PC-3 (cell line): ENCODE measurements around the gene KRT83. TPM values are rescaled to one million over a fixed set of nuclear protein-coding genes. Genes with fewer than 3 reads are reported as not detected.

Experiments used
- ATAC-seq: fragments of 200-7000 bp; cut with Tn5 transposase; 2 replicates; pipeline ENCODE4 v1.9.1; 2020; ENCODE audit warnings: mild to moderate bottlenecking, moderate library complexity
- BruUV-seq: library from RNA; stranded (reverse); fragments of 400-500 nt; replicated peaks from 2 replicates; lab custom pipeline; 2021; lab: Mats Ljungman, UMichigan
- CTCF ChIA-PET: fragments of 300-600 bp; sonication (Branson Sonifier 250); formaldehyde crosslinking; loops from one replicate; lab custom pipeline; 2022; ENCODE audit warnings: antibody characterized with exemption; lab: Charles Lee
- POLR2A ChIA-PET: fragments of 300-600 bp; sonication (Branson Sonifier 250); formaldehyde crosslinking; loops from one replicate; lab custom pipeline; 2022; ENCODE audit warnings: antibody characterized with exemption; ENCODE audit not compliant: unreplicated experiment; lab: Charles Lee
- DNase-seq: peaks from one replicate; pipeline ENCODE4 v3.0.0-alpha.2; 2015
- H2AFZ ChIP-seq: fragments of 300-600 bp; sonication (generic); 2 replicates; pipeline ENCODE4 v1.6.0; 2016; ENCODE audit warnings: antibody characterized with exemption, low read length
- H3F3A ChIP-seq: fragments of 300-600 bp; sonication (generic); one replicate; pipeline ENCODE4 v1.6.0; 2017; ENCODE audit warnings: antibody characterized with exemption, low read length, control low read depth, mild to moderate bottlenecking; ENCODE audit not compliant: unreplicated experiment
- H3K27ac ChIP-seq: fragments of 300-600 bp; sonication (generic); 2 replicates; pipeline ENCODE4 v1.5.1; 2016; ENCODE audit warnings: mild to moderate bottlenecking, low read length
- H3K27me3 ChIP-seq: fragments of 300-600 bp; sonication (generic); 2 replicates; pipeline ENCODE4 v1.6.1; 2016; ENCODE audit warnings: low read length, mixed read lengths
- H3K36me3 ChIP-seq: fragments of 300-600 bp; sonication (generic); 2 replicates; pipeline ENCODE4 v1.6.1; 2016; ENCODE audit warnings: low read depth, mixed run types, low read length, mixed read lengths
- H3K4me1 ChIP-seq: fragments of 300-600 bp; sonication (generic); 2 replicates; pipeline ENCODE4 v1.5.1; 2016; ENCODE audit warnings: low read length; ENCODE audit not compliant: insufficient read depth
- H3K4me2 ChIP-seq: fragments of 300-600 bp; sonication (generic); 2 replicates; pipeline ENCODE4 v1.6.0; 2016; ENCODE audit warnings: low read length
- H3K4me3 ChIP-seq: fragments of 300-600 bp; sonication (generic); 2 replicates; pipeline ENCODE4 v1.5.1; 2016; ENCODE audit warnings: mild to moderate bottlenecking, low read length, mixed read lengths
- H3K79me2 ChIP-seq: fragments of 300-600 bp; sonication (generic); 2 replicates; pipeline ENCODE4 v1.6.1; 2017; ENCODE audit warnings: low read length, mixed read lengths
- H3K9ac ChIP-seq: fragments of 300-600 bp; sonication (generic); 2 replicates; pipeline ENCODE4 v1.6.0; 2016; ENCODE audit warnings: mild to moderate bottlenecking, low read length
- H3K9me2 ChIP-seq: fragments of 300-600 bp; sonication (generic); replicated peaks from 2 replicates; pipeline ENCODE4 v1.6.1; 2016; ENCODE audit warnings: mixed run types, low read length, mixed read lengths
- H3K9me3 ChIP-seq: fragments of 300-600 bp; sonication (generic); 2 replicates; pipeline ENCODE4 v1.6.1; 2016; ENCODE audit warnings: low read length, mixed read lengths
- H4K20me1 ChIP-seq: fragments of 300-600 bp; sonication (generic); 2 replicates; pipeline ENCODE4 v1.6.1; 2016; ENCODE audit warnings: low read length, mixed read lengths
- EZH2 ChIP-seq: fragments of 300-600 bp; sonication (generic); IDR thresholded peaks from one replicate; pipeline ENCODE4 v1.6.1; 2017; ENCODE audit warnings: antibody characterized with exemption, mild to moderate bottlenecking, low read length; ENCODE audit not compliant: unreplicated experiment
- EZH2phosphoT487 ChIP-seq: fragments of 300-600 bp; sonication (generic); IDR thresholded peaks from 2 replicates; pipeline ENCODE4 v1.6.1; 2018; ENCODE audit warnings: mild to moderate bottlenecking, antibody characterized with exemption, low read length, borderline replicate concordance
- intact Hi-C: fragments of 100-400 bp; cut with micrococcal nuclease; formaldehyde crosslinking; loops from 2 replicates; pipeline ENCODE4 v1.9.0; 2023
- total RNA-seq: library from RNA; depleted of rRNA; stranded (reverse); fragments of >200 nt; gene quantifications from 2 replicates; pipeline ENCODE4 v1.2.3, GENCODE V29; 2014
- TF ChIP-seq, protein P1 (sequence below): fragments of 300-600 bp; sonication (generic); conservative IDR thresholded peaks from 2 replicates; pipeline ENCODE4 v1.5.1; 2017; ENCODE audit warnings: antibody characterized with exemption, low read depth, mild to moderate bottlenecking, low read length

Gene KRT83
- total RNA-seq, 1 experiment from 2014 or later, result 0.33 TPM

DNA sequence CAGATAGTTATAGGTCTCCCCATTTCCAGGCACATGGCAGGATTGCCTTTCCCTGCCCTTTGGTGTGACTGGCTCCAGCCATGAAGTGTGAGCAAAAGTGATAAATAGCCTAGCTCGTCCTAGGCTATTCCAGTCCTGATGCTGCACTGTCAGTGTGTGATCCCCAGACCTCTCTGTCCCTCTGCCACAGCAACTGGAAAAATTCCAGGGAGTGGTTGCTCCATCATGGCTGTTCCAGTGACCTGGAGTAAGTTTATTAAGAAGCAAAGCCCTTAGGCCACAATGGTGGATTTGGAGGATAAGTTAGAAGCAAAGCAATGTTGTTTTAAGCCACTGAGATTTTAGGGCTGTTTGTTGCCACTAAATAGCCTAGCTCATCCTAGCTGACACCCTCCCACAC, 9.8 kb upstream of the KRT83 start:
- POLR2A ChIA-PET, result interaction anchor here (0.5 kb wide), 1 partner anchor 53 kb away, joined by 12 read pairs; no protein-coding TSS in a partner anchor

DNA sequence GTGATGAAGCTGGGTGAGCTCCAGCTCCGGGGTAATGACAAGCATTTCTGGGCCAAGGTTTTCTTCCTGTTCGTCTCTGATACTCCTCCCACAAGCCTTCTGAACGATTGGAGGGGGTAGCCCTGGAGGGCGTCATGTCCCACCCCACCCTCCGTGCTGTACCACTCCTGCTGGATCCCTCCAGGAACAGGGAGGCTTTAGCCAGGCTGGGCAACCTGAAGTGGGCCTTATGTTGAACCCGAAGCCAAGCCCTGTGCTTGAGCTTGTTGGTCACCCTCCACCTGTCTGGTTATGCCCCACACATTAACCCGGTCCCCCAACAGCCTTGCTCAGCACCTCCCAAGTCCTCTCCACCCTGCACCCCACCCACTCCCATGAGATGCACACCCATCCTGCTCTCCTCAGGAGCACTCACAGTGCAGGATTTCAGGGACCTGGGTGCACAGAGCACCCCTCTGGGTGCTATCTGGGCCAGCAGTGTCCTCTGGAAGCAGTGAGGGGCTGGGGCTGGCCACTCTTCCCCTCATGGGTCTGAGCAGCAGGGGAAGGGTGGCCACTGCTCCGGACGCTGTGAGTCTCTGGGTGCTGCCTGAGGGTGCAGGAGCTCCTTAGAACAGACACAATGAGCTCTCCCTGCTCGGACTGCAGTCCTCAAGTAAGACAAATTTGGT, 6.8 kb upstream of the KRT83 start:
- H2AFZ ChIP-seq, result peak overlapping the region; percentile 63
- BruUV-seq, result no TSS peak
- H3K79me2 ChIP-seq, result no peaks in the 10 kb centered on the region
- ATAC-seq, result peak; percentile 3; the same call in 1 of the 2 replicates
- no peaks in the 10 kb centered on the region for H4K20me1 ChIP-seq
- peaks cover 15% of the 10 kb centered on the region for H3K4me1 ChIP-seq
- no peak for DNase-seq
- H3K27ac ChIP-seq, result peak overlapping the region; percentile 76
- H3F3A ChIP-seq, result no peaks in the 10 kb centered on the region
- ChIA-PET CTCF (interaction anchor here (0.6 to 1.4 kb wide), 12 partner anchors 17 to 295 kb away, joined by 3 to 8 read pairs (median 3); no protein-coding TSS in a partner anchor), POLR2A (interaction anchor here (0.6 to 0.7 kb wide), 2 partner anchors 180 to 1231 kb away, joined by 4 to 5 read pairs; no protein-coding TSS in a partner anchor)
- no peaks in the 10 kb centered on the region for H3K36me3 ChIP-seq
- no peak overlapping the region for H3K4me3 ChIP-seq
- TF ChIP-seq, protein P1, sequence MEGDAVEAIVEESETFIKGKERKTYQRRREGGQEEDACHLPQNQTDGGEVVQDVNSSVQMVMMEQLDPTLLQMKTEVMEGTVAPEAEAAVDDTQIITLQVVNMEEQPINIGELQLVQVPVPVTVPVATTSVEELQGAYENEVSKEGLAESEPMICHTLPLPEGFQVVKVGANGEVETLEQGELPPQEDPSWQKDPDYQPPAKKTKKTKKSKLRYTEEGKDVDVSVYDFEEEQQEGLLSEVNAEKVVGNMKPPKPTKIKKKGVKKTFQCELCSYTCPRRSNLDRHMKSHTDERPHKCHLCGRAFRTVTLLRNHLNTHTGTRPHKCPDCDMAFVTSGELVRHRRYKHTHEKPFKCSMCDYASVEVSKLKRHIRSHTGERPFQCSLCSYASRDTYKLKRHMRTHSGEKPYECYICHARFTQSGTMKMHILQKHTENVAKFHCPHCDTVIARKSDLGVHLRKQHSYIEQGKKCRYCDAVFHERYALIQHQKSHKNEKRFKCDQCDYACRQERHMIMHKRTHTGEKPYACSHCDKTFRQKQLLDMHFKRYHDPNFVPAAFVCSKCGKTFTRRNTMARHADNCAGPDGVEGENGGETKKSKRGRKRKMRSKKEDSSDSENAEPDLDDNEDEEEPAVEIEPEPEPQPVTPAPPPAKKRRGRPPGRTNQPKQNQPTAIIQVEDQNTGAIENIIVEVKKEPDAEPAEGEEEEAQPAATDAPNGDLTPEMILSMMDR, result no peak
- no peak for TF ChIP-seq EZH2
- no peak for TF ChIP-seq EZH2phosphoT487
- intact Hi-C loops, result loop anchor here (1.0 to 5.0 kb wide), 3 partner anchors 47 to 171 kb away; no protein-coding TSS in a partner anchor
- no peaks in the 10 kb centered on the region for H3K27me3 ChIP-seq
- H3K9me3 ChIP-seq, result no peaks in the 10 kb centered on the region
- H3K9me2 ChIP-seq, result no peaks in the 10 kb centered on the region
- H3K4me2 ChIP-seq, result peak overlapping the region; percentile 58
- peak overlapping the region; percentile 49 for H3K9ac ChIP-seq

More for the DNA sequence above, 9.8 kb upstream of the KRT83 start:
- Histone ChIP-seq H3K27me3 (no peaks in the 10 kb centered on the region), H3K9me3 (no peaks in the 10 kb centered on the region), H3K4me2 (no peak overlapping the region), H4K20me1 (no peaks in the 10 kb centered on the region), H2AFZ (no peak overlapping the region), H3K4me3 (no peak overlapping the region), H3K9me2 (no peaks in the 10 kb centered on the region), H3K4me1 (peaks cover 15% of the 10 kb centered on the region), H3K36me3 (no peaks in the 10 kb centered on the region), H3K9ac (no peak overlapping the region), H3K79me2 (no peaks in the 10 kb centered on the region), H3F3A (no peaks in the 10 kb centered on the region), H3K27ac (no peak overlapping the region)
- DNase-seq, result no peak
- TF ChIP-seq, protein P1, result no peak
- no peak for TF ChIP-seq EZH2phosphoT487
- no peak for TF ChIP-seq EZH2
- no TSS peak for BruUV-seq
- ATAC-seq, result no peak
- intact Hi-C loops, result no loop called here
- CTCF ChIA-PET, result no interaction called here
